T-cell (primary cell): Measurements from ENCODE around the gene MAGI3. TPM values are rescaled to one million over a fixed set of nuclear protein-coding genes. Genes with fewer than 3 reads are reported as not detected.

Source experiments
- ATAC-seq, 4 experiments: fragments of 200-7000 bp in 3 of 4; fragments of 150-1000 bp in 1 of 4; cut with Tn5 transposase; replicated peaks in 1 of 4; 1 replicate in 3 of 4; 2 replicates in 1 of 4; pipeline ENCODE4 v1.10.0; 2021; ENCODE audit warnings: moderate library complexity in 3 of 4, mild to moderate bottlenecking in 2 of 4, moderate number of reproducible peaks in 1 of 4
- CTCF ChIA-PET, 2 donors: fragments of 300-600 bp; sonication (Branson Sonifier 250); formaldehyde crosslinking; loops; one replicate each; lab custom pipeline; 2022; ENCODE audit warnings: antibody characterized with exemption in 2 of 2; lab: Charles Lee
- POLR2A ChIA-PET, 2 donors: fragments of 300-600 bp; sonication (Branson Sonifier 250); formaldehyde crosslinking; loops; one replicate each; lab custom pipeline; 2022; ENCODE audit warnings: antibody characterized with exemption in 2 of 2; lab: Charles Lee
- DNase-seq, 35 experiments: peaks; one replicate each; pipeline versions ENCODE4 v3.0.0 to v3.0.0-alpha.2; 2013 to 2023
- H3K27ac ChIP-seq: one replicate; pipeline ENCODE4 v1.5.1; 2013; ENCODE audit warnings: low read length
- H3K27me3 ChIP-seq, 2 experiments: replicated peaks in 1 of 2; 1 replicate in 1 of 2; 2 replicates in 1 of 2; pipeline versions ENCODE4 v1.6.1 to v1.7.0; 2013; ENCODE audit warnings: low read length in 1 of 2, mixed read lengths in 1 of 2; ENCODE audit not compliant: control insufficient read depth in 2 of 2, insufficient read depth in 2 of 2; ENCODE audit errors: extremely low read depth in 1 of 2
- H3K36me3 ChIP-seq, 2 donors: 1 replicate in 1 of 2; 2 replicates in 1 of 2; pipeline versions ENCODE4 v1.6.1 to v1.7.0; 2013; ENCODE audit warnings: low read length in 1 of 2; ENCODE audit not compliant: control insufficient read depth in 2 of 2, insufficient read depth in 1 of 2; ENCODE audit errors: extremely low read depth in 1 of 2
- H3K4me1 ChIP-seq, 2 experiments: 1 replicate in 1 of 2; 2 replicates in 1 of 2; pipeline versions ENCODE4 v1.6.1 to v1.7.0; 2013; ENCODE audit warnings: low read length in 2 of 2, mixed read lengths in 1 of 2; ENCODE audit not compliant: insufficient read depth in 2 of 2, control insufficient read depth in 1 of 2; ENCODE audit errors: extremely low read depth in 1 of 2
- H3K4me3 ChIP-seq, 2 donors: 1 replicate in 1 of 2; 2 replicates in 1 of 2; pipeline versions ENCODE4 v1.5.1 to v1.7.0; 2013; ENCODE audit warnings: mild to moderate bottlenecking in 2 of 2, low read length in 1 of 2, moderate library complexity in 1 of 2; ENCODE audit not compliant: control insufficient read depth in 1 of 2; ENCODE audit errors: extremely low read depth in 1 of 2
- H3K9me3 ChIP-seq: 2 replicates; pipeline ENCODE4 v1.7.0; 2013
- H3K27ac Mint-ChIP-seq, 2 donors: one replicate each; pipeline ENCODE4 v1.8.0; 2020 to 2021; ENCODE audit warnings: mild to moderate bottlenecking in 2 of 2, mixed read lengths in 2 of 2
- H3K27me3 Mint-ChIP-seq, 2 donors: one replicate each; pipeline ENCODE4 v1.8.0; 2021 to 2022; ENCODE audit warnings: mixed read lengths in 2 of 2
- H3K36me3 Mint-ChIP-seq: one replicate; pipeline ENCODE4 v1.8.0; 2021; ENCODE audit warnings: mixed read lengths
- H3K4me1 Mint-ChIP-seq, 3 donors: one replicate each; pipeline ENCODE4 v1.8.0; 2020 to 2022; ENCODE audit warnings: mixed read lengths in 3 of 3, mild to moderate bottlenecking in 1 of 3
- H3K4me3 Mint-ChIP-seq, 3 donors: one replicate each; pipeline ENCODE4 v1.8.0; 2020 to 2022; ENCODE audit warnings: mild to moderate bottlenecking in 3 of 3, mixed read lengths in 3 of 3, moderate library complexity in 3 of 3
- H3K9me3 Mint-ChIP-seq, 3 donors: one replicate each; pipeline ENCODE4 v1.8.0; 2020 to 2022; ENCODE audit warnings: mixed read lengths in 3 of 3
- WGBS: methylation state at CpG from one replicate; pipeline ENCODE4 v1.1.5; 2013; ENCODE audit warnings: missing lambda C conversion rate; ENCODE audit not compliant: insufficient coverage; 5-methylcytosine and 5-hydroxymethylcytosine counted together
- total RNA-seq, 35 experiments: library from RNA in 6 of 35; stranded (reverse) in 6 of 35; fragments of 120-200 nt in 1 of 35; gene quantifications; one replicate each; pipeline versions ENCODE4 v1.2.1 to v1.2.4 and lab custom pipeline; 2013 to 2026

Gene MAGI3
- total RNA-seq, 5 donors from 2014 or later (not counting 1 experiment from before 2014, with no cell fraction given), result 4.5 to 8.1 (median 5.6) TPM

- CTCF ChIA-PET, result no interaction called here
- DNase-seq, result no peak
- Histone ChIP-seq H3K4me1 (no peaks in the 10 kb centered on the region), H3K27me3 (no peaks in the 10 kb centered on the region), H3K9me3 (no peaks in the 10 kb centered on the region), H3K27ac (no peak overlapping the region), H3K36me3 (no peaks in the 10 kb centered on the region), H3K4me3 (no peak overlapping the region)
- Mint-ChIP-seq H3K4me3 (no peak overlapping the region), H3K36me3 (peaks cover 19% of the 10 kb centered on the region), H3K27me3 (no peaks in the 10 kb centered on the region), H3K4me1 (no peaks in the 10 kb centered on the region), H3K9me3 (no peaks in the 10 kb centered on the region), H3K27ac (no peak overlapping the region)
- POLR2A ChIA-PET, result no interaction called here
- no peak for ATAC-seq
- no CpG with 5 or more reads among the region's 1 CpG for WGBS
Observed at GRCh38 chr1:113662101-113662500, 271.8 kb downstream of the MAGI3 start.

- WGBS, result no CpG with 5 or more reads among the region's 5 CpGs
- H3K27ac ChIP-seq, result no peak overlapping the region
- no peak overlapping the region for H3K4me3 ChIP-seq
- Mint-ChIP-seq H3K36me3 (peaks cover 19% of the 10 kb centered on the region), H3K4me3 (no peak overlapping the region), H3K4me1 (no peaks in the 10 kb centered on the region), H3K27ac (no peak overlapping the region), H3K27me3 (no peaks in the 10 kb centered on the region), H3K9me3 (no peaks in the 10 kb centered on the region)
- no peak for ATAC-seq
- no peaks in the 10 kb centered on the region for H3K36me3 ChIP-seq
- no peaks in the 10 kb centered on the region for H3K4me1 ChIP-seq
- ChIA-PET POLR2A (interaction anchor here in 1 of 2 donors (0.6 kb wide), 1 partner anchor 158 kb away, joined by 3 read pairs; no protein-coding TSS in a partner anchor), CTCF (no interaction called here)
- H3K27me3 ChIP-seq, result no peaks in the 10 kb centered on the region
- no peaks in the 10 kb centered on the region for H3K9me3 ChIP-seq
- no peak for DNase-seq
Observed at GRCh38 chr1:113663165-113663951, 273.0 kb downstream of the MAGI3 start.

- no peak overlapping the region for H3K27ac Mint-ChIP-seq
- Histone ChIP-seq H3K4me3 (no peak overlapping the region), H3K27me3 (no peaks in the 10 kb centered on the region), H3K36me3 (no peaks in the 10 kb centered on the region), H3K9me3 (no peaks in the 10 kb centered on the region), H3K27ac (no peak overlapping the region), H3K4me1 (no peaks in the 10 kb centered on the region)
- H3K4me3 Mint-ChIP-seq, result no peak overlapping the region
- DNase-seq, result no peak
- no peak for ATAC-seq
- POLR2A ChIA-PET, result no interaction called here
- peaks cover 19% of the 10 kb centered on the region for H3K36me3 Mint-ChIP-seq
- CTCF ChIA-PET, result no interaction called here
- no peaks in the 10 kb centered on the region for H3K27me3 Mint-ChIP-seq
- H3K9me3 Mint-ChIP-seq, result no peaks in the 10 kb centered on the region
- no peaks in the 10 kb centered on the region for H3K4me1 Mint-ChIP-seq
Observed at GRCh38 chr1:113665071-113665470, 274.8 kb downstream of the MAGI3 start.

- no peaks in the 10 kb centered on the region for H3K9me3 ChIP-seq
- H3K27me3 ChIP-seq, result no peaks in the 10 kb centered on the region
- no peak for ATAC-seq
- POLR2A ChIA-PET, result no interaction called here
- Mint-ChIP-seq H3K4me3 (no peak overlapping the region), H3K27ac (no peak overlapping the region), H3K9me3 (no peaks in the 10 kb centered on the region), H3K4me1 (no peaks in the 10 kb centered on the region), H3K36me3 (peaks cover 17% of the 10 kb centered on the region), H3K27me3 (no peaks in the 10 kb centered on the region)
- WGBS, result 92% methylated on average over 1 of the region's 2 CpGs
- H3K4me3 ChIP-seq, result no peak overlapping the region
- no peak for DNase-seq
- CTCF ChIA-PET, result no interaction called here
- H3K36me3 ChIP-seq, result no peaks in the 10 kb centered on the region
- H3K27ac ChIP-seq, result no peak overlapping the region
- no peaks in the 10 kb centered on the region for H3K4me1 ChIP-seq
Observed at GRCh38 chr1:113666126-113666525, 275.8 kb downstream of the MAGI3 start.

GRCh38 chr1:113669988-113670387, 279.7 kb downstream of the MAGI3 start:
- no peaks in the 10 kb centered on the region for H3K27me3 Mint-ChIP-seq
- H3K36me3 Mint-ChIP-seq, result peaks cover 11% of the 10 kb centered on the region
- Histone ChIP-seq H3K4me3 (no peak overlapping the region), H3K27ac (no peak overlapping the region), H3K27me3 (no peaks in the 10 kb centered on the region), H3K9me3 (no peaks in the 10 kb centered on the region), H3K36me3 (no peaks in the 10 kb centered on the region), H3K4me1 (no peaks in the 10 kb centered on the region)
- DNase-seq, result no peak
- POLR2A ChIA-PET, result no interaction called here
- CTCF ChIA-PET, result interaction anchor here in 1 of 2 donors (0.6 kb wide), 1 partner anchor 94 kb away, joined by 7 read pairs; no protein-coding TSS in a partner anchor
- H3K27ac Mint-ChIP-seq, result no peak overlapping the region
- H3K4me1 Mint-ChIP-seq, result no peaks in the 10 kb centered on the region
- WGBS, result no CpG with 5 or more reads among the region's 1 CpG
- no peaks in the 10 kb centered on the region for H3K9me3 Mint-ChIP-seq
- no peak overlapping the region for H3K4me3 Mint-ChIP-seq
- ATAC-seq, result no peak

- WGBS, result no CpG with 5 or more reads among the region's 1 CpG
- no peaks in the 10 kb centered on the region for H3K27me3 ChIP-seq
Observed at GRCh38 chr1:113670650-113671049, 280.3 kb downstream of the MAGI3 start.

More at GRCh38 chr1:113670650-113671049, 280.3 kb downstream of the MAGI3 start:
- no peak overlapping the region for H3K27ac Mint-ChIP-seq
- H3K9me3 Mint-ChIP-seq, result no peaks in the 10 kb centered on the region
- ChIA-PET CTCF (no interaction called here), POLR2A (no interaction called here)
- H3K4me1 Mint-ChIP-seq, result no peaks in the 10 kb centered on the region
- no peak overlapping the region for H3K4me3 ChIP-seq
- DNase-seq (no peak), ATAC-seq (no peak)
- no peaks in the 10 kb centered on the region for H3K9me3 ChIP-seq
- no peaks in the 10 kb centered on the region for H3K36me3 ChIP-seq
- no peak overlapping the region for H3K27ac ChIP-seq
- H3K36me3 Mint-ChIP-seq, result peaks cover 11% of the 10 kb centered on the region
- H3K4me3 Mint-ChIP-seq, result no peak overlapping the region
- no peaks in the 10 kb centered on the region for H3K27me3 Mint-ChIP-seq
- no peaks in the 10 kb centered on the region for H3K4me1 ChIP-seq
